Upper lobe of left lung (tissue), 4 donors: Measurements from ENCODE around the gene THSD1.

Experiments
- EP300 ChIP-seq, 4 donors: sonication (generic); formaldehyde crosslinking; IDR thresholded peaks; one replicate each; pipeline ENCODE4 v1.5.1; 2017; ENCODE audit warnings: antibody characterized with exemption in 4 of 4, control low read depth in 2 of 4
- POLR2A ChIP-seq, 4 donors: fragments of 450-650 bp; IDR thresholded peaks; one replicate each; pipeline ENCODE4 v1.5.1; 2016 to 2017; ENCODE audit warnings: antibody characterized with exemption in 4 of 4, mild to moderate bottlenecking in 2 of 4
- POLR2AphosphoS5 ChIP-seq, 2 donors: sonication (generic); formaldehyde crosslinking; IDR thresholded peaks; one replicate each; pipeline ENCODE4 v1.5.1; 2017; ENCODE audit warnings: antibody characterized with exemption in 2 of 2
- TF ChIP-seq, protein P1 (sequence below), 6 experiments: fragments of 450-650 bp in 4 of 6; fragments of 200-600 bp in 2 of 6; sonication (generic) in 2 of 6; IDR thresholded peaks; one replicate each; pipeline ENCODE4 v1.5.1; 2016 to 2019; ENCODE audit warnings: antibody characterized with exemption in 6 of 6

DNA sequence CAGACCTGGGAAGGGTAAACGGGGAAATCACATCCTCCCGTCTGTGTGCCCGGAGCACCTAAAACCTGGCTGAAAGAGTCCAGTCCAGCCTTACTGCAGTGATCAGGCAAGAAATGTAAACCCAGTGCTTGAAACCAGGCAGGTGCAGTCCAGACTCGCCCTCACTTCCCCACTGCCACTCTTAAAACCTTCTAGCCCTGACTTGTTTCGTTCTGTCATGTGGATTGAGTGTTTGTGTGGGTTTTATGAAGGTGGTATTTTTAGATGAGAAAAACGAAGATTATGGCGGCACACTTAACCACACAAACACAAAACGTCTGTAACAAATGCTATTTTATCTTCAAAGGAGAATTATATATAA lies 48.5 kb upstream of the THSD1 start:
- TF ChIP-seq, protein P1, sequence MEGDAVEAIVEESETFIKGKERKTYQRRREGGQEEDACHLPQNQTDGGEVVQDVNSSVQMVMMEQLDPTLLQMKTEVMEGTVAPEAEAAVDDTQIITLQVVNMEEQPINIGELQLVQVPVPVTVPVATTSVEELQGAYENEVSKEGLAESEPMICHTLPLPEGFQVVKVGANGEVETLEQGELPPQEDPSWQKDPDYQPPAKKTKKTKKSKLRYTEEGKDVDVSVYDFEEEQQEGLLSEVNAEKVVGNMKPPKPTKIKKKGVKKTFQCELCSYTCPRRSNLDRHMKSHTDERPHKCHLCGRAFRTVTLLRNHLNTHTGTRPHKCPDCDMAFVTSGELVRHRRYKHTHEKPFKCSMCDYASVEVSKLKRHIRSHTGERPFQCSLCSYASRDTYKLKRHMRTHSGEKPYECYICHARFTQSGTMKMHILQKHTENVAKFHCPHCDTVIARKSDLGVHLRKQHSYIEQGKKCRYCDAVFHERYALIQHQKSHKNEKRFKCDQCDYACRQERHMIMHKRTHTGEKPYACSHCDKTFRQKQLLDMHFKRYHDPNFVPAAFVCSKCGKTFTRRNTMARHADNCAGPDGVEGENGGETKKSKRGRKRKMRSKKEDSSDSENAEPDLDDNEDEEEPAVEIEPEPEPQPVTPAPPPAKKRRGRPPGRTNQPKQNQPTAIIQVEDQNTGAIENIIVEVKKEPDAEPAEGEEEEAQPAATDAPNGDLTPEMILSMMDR (IDR thresholded peaks at IDR 0.05) = no peak
- TF ChIP-seq EP300 (IDR thresholded peaks at IDR 0.05) (no peak), POLR2AphosphoS5 (IDR thresholded peaks at IDR 0.05) (no peak), POLR2A (IDR thresholded peaks at IDR 0.05) (no peak)
